H9 (cell line): Measurements from ENCODE around the gene TIMM50. TPM values are rescaled to one million over a fixed set of nuclear protein-coding genes. Genes with fewer than 3 reads are reported as not detected.

Source experiments
- DNase-seq: peaks from one replicate; pipeline ENCODE4 v3.0.0-alpha.2; 2017
- H2AFZ ChIP-seq: one replicate; pipeline ENCODE4 v1.6.1; 2013; ENCODE audit warnings: mild to moderate bottlenecking, low read length, control low read depth, moderate library complexity
- H2AK5ac ChIP-seq: 2 replicates; pipeline ENCODE4 v1.6.1; 2013; ENCODE audit warnings: low read length, control low read depth, mixed read lengths; ENCODE audit not compliant: insufficient read length
- H2BK120ac ChIP-seq: one replicate; pipeline ENCODE4 v1.6.1; 2013; ENCODE audit warnings: low read depth, mild to moderate bottlenecking, low read length, control low read depth, inconsistent platforms; ENCODE audit not compliant: poor library complexity, severe bottlenecking
- H2BK12ac ChIP-seq: 2 replicates; pipeline ENCODE4 v1.6.1; 2013; ENCODE audit warnings: low read length, control low read depth, mixed read lengths, low read depth; ENCODE audit not compliant: insufficient read length
- H2BK15ac ChIP-seq: 2 replicates; pipeline ENCODE4 v1.6.1; 2013; ENCODE audit warnings: low read depth, low read length, control low read depth
- H2BK20ac ChIP-seq: one replicate; pipeline ENCODE4 v1.6.1; 2013; ENCODE audit warnings: low read depth, mild to moderate bottlenecking, low read length, control low read depth, inconsistent platforms; ENCODE audit not compliant: poor library complexity, severe bottlenecking
- H2BK5ac ChIP-seq: 2 replicates; pipeline ENCODE4 v1.6.1; 2013; ENCODE audit warnings: low read length, control low read depth, mixed read lengths; ENCODE audit not compliant: insufficient read length
- H3K14ac ChIP-seq: 2 replicates; pipeline ENCODE4 v1.6.1; 2013; ENCODE audit warnings: low read length, control low read depth; ENCODE audit not compliant: insufficient read depth
- H3K18ac ChIP-seq: 2 replicates; pipeline ENCODE4 v1.6.1; 2013; ENCODE audit warnings: low read depth, mild to moderate bottlenecking, mixed read lengths, low read length, control low read depth; ENCODE audit not compliant: insufficient read length
- H3K23ac ChIP-seq: 2 replicates; pipeline ENCODE4 v1.6.1; 2013; ENCODE audit warnings: low read length, control low read depth, mixed read lengths, low read depth; ENCODE audit not compliant: insufficient read length
- H3K23me2 ChIP-seq: 2 replicates; pipeline ENCODE4 v1.6.1; 2013; ENCODE audit warnings: low read depth, mild to moderate bottlenecking, mixed read lengths, low read length, control low read depth; ENCODE audit not compliant: insufficient read length, poor library complexity, severe bottlenecking
- H3K27ac ChIP-seq: 2 replicates; pipeline ENCODE4 v1.5.1; 2013; ENCODE audit warnings: low read length, control low read depth, mixed read lengths, low read depth; ENCODE audit not compliant: insufficient read length
- H3K27me3 ChIP-seq: 2 replicates; pipeline ENCODE4 v1.6.1; 2013; ENCODE audit warnings: low read length, control low read depth, inconsistent platforms; ENCODE audit not compliant: insufficient read depth
- H3K4ac ChIP-seq: 2 replicates; pipeline ENCODE4 v1.6.1; 2013; ENCODE audit warnings: low read depth, mild to moderate bottlenecking, control low read depth, inconsistent platforms, low read length, moderate library complexity
- H3K4me1 ChIP-seq: 2 replicates; pipeline ENCODE4 v1.6.1; 2013; ENCODE audit warnings: low read length, control low read depth, inconsistent platforms; ENCODE audit not compliant: insufficient read depth
- H3K4me2 ChIP-seq: 2 replicates; pipeline ENCODE4 v1.6.1; 2013; ENCODE audit warnings: low read length, control low read depth, mixed read lengths; ENCODE audit not compliant: insufficient read length, insufficient read depth
- H3K56ac ChIP-seq: 2 replicates; pipeline ENCODE4 v1.6.1; 2013; ENCODE audit warnings: low read depth, mild to moderate bottlenecking, mixed read lengths, low read length, control low read depth; ENCODE audit not compliant: insufficient read length
- H3K79me1 ChIP-seq: 2 replicates; pipeline ENCODE4 v1.6.1; 2013; ENCODE audit warnings: low read depth, mild to moderate bottlenecking, moderate library complexity, low read length, control low read depth, inconsistent platforms; ENCODE audit not compliant: insufficient read depth, poor library complexity, severe bottlenecking
- H3K79me2 ChIP-seq: 2 replicates; pipeline ENCODE4 v1.6.1; 2013; ENCODE audit warnings: low read length, control low read depth, inconsistent platforms; ENCODE audit not compliant: insufficient read depth
- H3K9ac ChIP-seq: 2 replicates; pipeline ENCODE4 v1.6.1; 2013; ENCODE audit warnings: low read length, control low read depth, mixed read lengths; ENCODE audit not compliant: insufficient read length; ENCODE audit errors: extremely low read depth
- H3K9me3 ChIP-seq: one replicate; pipeline ENCODE4 v1.6.1; 2013; ENCODE audit warnings: low read depth, low read length, inconsistent platforms; ENCODE audit not compliant: control insufficient read depth
- H3T11ph ChIP-seq: one replicate; pipeline ENCODE4 v1.6.1; 2013; ENCODE audit warnings: mild to moderate bottlenecking, low read length, control low read depth, inconsistent platforms
- H4K20me1 ChIP-seq: one replicate; pipeline ENCODE4 v1.6.1; 2013; ENCODE audit not compliant: control insufficient read depth, insufficient read length, insufficient read depth
- H4K5ac ChIP-seq: 2 replicates; pipeline ENCODE4 v1.6.1; 2013; ENCODE audit warnings: low read depth, mild to moderate bottlenecking, mixed read lengths, low read length, control low read depth; ENCODE audit not compliant: insufficient read length
- H4K8ac ChIP-seq: replicated peaks from 2 replicates; pipeline ENCODE4 v1.6.1; 2013; ENCODE audit warnings: low read length, control low read depth, mixed read lengths, low read depth; ENCODE audit not compliant: insufficient read length
- H4K91ac ChIP-seq: 2 replicates; pipeline ENCODE4 v1.6.1; 2013; ENCODE audit warnings: low read depth, mild to moderate bottlenecking, moderate library complexity, mixed read lengths, low read length, control low read depth; ENCODE audit not compliant: insufficient read length
- H3K27ac Mint-ChIP-seq, 3 experiments: 2 replicates in 2 of 3; 3 replicates in 1 of 3; pipeline ENCODE4 v1.8.0; 2020 to 2021; ENCODE audit warnings: mixed read lengths in 3 of 3, mild to moderate bottlenecking in 1 of 3, moderate library complexity in 1 of 3
- H3K27me3 Mint-ChIP-seq: 2 replicates; pipeline ENCODE4 v1.8.0; 2021; ENCODE audit warnings: low read depth, mild to moderate bottlenecking, moderate library complexity, mixed read lengths
- H3K36me3 Mint-ChIP-seq, 3 experiments: 2 replicates in 2 of 3; 3 replicates in 1 of 3; pipeline ENCODE4 v1.8.0; 2020 to 2021; ENCODE audit warnings: low read depth in 3 of 3, mixed read lengths in 3 of 3; ENCODE audit not compliant: insufficient read depth in 1 of 3
- H3K4me1 Mint-ChIP-seq, 2 experiments: 2 replicates each; pipeline ENCODE4 v1.8.0; 2020; ENCODE audit warnings: mixed read lengths in 2 of 2
- H3K4me3 Mint-ChIP-seq, 2 experiments: 2 replicates in 1 of 2; 3 replicates in 1 of 2; pipeline ENCODE4 v1.8.0; 2020 to 2021; ENCODE audit warnings: mild to moderate bottlenecking in 2 of 2, mixed read lengths in 2 of 2, moderate library complexity in 1 of 2
- H3K9me3 Mint-ChIP-seq, 2 experiments: 2 replicates in 1 of 2; 3 replicates in 1 of 2; pipeline ENCODE4 v1.8.0; 2020; ENCODE audit warnings: mild to moderate bottlenecking in 2 of 2, mixed read lengths in 2 of 2, moderate library complexity in 1 of 2
- WGBS: extraction: QIAGEN DNeasy Blood & Tissue Kit; methylation state at CpG from one replicate; pipeline ENCODE4 v1.1.7; 2013; ENCODE audit warnings: missing lambda C conversion rate, low lambda C conversion rate, mixed read lengths; ENCODE audit not compliant: insufficient read length; ENCODE audit errors: extremely low coverage; 5-methylcytosine and 5-hydroxymethylcytosine counted together
- total RNA-seq: library from RNA; stranded (reverse); gene quantifications from 2 replicates; pipeline ENCODE4 v1.2.1, GENCODE V29; 2021
- TF ChIP-seq, protein P1 (sequence below): fragments of 200-600 bp; sonication (generic); conservative IDR thresholded peaks from 3 replicates; pipeline ENCODE4 v1.8.0; 2021; ENCODE audit warnings: antibody characterized with exemption, mild to moderate bottlenecking

The TIMM50 gene
- total RNA-seq, 1 experiment from 2014 or later = 128 TPM

DNA sequence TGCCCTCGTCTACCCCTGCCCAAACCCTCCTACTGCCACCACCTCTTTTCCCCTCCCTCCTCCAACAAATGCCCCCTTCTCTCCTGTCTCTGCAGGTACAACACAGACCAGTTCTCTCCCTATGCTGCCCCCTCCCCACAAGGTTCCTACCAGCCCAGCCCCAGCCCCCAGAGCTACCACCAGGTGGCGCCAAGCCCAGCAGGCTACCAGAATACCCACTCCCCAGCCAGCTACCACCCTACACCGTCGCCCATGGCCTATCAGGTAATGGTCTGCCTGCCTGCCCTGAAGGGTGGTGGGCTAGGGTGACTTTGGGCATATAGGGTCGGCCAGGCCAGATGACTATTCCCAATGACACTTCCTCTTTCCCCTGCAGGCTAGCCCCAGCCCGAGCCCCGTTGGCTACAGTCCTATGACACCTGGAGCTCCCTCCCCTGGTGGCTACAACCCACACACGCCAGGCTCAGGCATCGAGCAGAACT, 6.5 kb upstream of the TIMM50 start:
- H3K9me3 Mint-ChIP-seq = no peaks in the 10 kb centered on the region; a peak in 1 of 5 replicates
- H3K23me2 ChIP-seq = no peaks in the 10 kb centered on the region
- no CpG with 5 or more reads among the region's 9 CpGs for WGBS

More for the DNA sequence above, 6.5 kb upstream of the TIMM50 start:
- Mint-ChIP-seq H3K27me3 (no peaks in the 10 kb centered on the region; the same call in 1 of the 2 replicates), H3K4me3 (0 out of 5 replicates have a peak overlapping the region, but pooled peaks of 1 of the 2 experiments have one; percentile 29), H3K27ac (peak overlapping the region in 2 of 3 experiments; percentile 63 to 68; a peak in 3 of 7 replicates), H3K36me3 (peaks cover 38 to 73% (median 69%) of the 10 kb centered on the region in 3 experiments; a peak in 6 of 7 replicates), H3K4me1 (peaks cover 0 to 5% of the 10 kb centered on the region in 2 experiments; a peak in 1 of 4 replicates)
- Histone ChIP-seq H3K79me2 (no peaks in the 10 kb centered on the region), H3K14ac (no peak overlapping the region), H3K79me1 (no peaks in the 10 kb centered on the region), H2BK20ac (no peak overlapping the region), H3K4me2 (no peak overlapping the region), H2BK12ac (no peak overlapping the region), H2AFZ (no peak overlapping the region), H2AK5ac (no peak overlapping the region), H4K8ac (no peak overlapping the region), H3K9ac (no peak overlapping the region), H3K27me3 (no peaks in the 10 kb centered on the region), H3K9me3 (no peaks in the 10 kb centered on the region), H4K5ac (no peak overlapping the region), H3K23ac (no peak overlapping the region), H3K56ac (no peak overlapping the region), H3K4ac (no peak overlapping the region), H2BK5ac (no peak overlapping the region), H3K4me1 (no peaks in the 10 kb centered on the region), H3K18ac (no peak overlapping the region), H4K20me1 (no peaks in the 10 kb centered on the region), H3K27ac (no peak overlapping the region), H2BK120ac (no peak overlapping the region), H2BK15ac (no peak overlapping the region), H3T11ph (no peak overlapping the region), H4K91ac (no peak overlapping the region)
- TF ChIP-seq, protein P1, sequence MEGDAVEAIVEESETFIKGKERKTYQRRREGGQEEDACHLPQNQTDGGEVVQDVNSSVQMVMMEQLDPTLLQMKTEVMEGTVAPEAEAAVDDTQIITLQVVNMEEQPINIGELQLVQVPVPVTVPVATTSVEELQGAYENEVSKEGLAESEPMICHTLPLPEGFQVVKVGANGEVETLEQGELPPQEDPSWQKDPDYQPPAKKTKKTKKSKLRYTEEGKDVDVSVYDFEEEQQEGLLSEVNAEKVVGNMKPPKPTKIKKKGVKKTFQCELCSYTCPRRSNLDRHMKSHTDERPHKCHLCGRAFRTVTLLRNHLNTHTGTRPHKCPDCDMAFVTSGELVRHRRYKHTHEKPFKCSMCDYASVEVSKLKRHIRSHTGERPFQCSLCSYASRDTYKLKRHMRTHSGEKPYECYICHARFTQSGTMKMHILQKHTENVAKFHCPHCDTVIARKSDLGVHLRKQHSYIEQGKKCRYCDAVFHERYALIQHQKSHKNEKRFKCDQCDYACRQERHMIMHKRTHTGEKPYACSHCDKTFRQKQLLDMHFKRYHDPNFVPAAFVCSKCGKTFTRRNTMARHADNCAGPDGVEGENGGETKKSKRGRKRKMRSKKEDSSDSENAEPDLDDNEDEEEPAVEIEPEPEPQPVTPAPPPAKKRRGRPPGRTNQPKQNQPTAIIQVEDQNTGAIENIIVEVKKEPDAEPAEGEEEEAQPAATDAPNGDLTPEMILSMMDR = peak; percentile 88
- DNase-seq = peak; percentile 84
